NT2/D1 (cell line): ENCODE measurements around the gene TEX29.

Experiments used
- SUZ12 ChIP-seq: IDR thresholded peaks from 2 replicates; pipeline ENCODE4 v1.6.1; 2011; ENCODE audit not compliant: insufficient read length, insufficient read depth; ENCODE audit errors: extremely low read depth
- ZNF274 ChIP-seq: IDR thresholded peaks from 2 replicates; pipeline ENCODE4 v1.6.1; 2011; ENCODE audit warnings: mild to moderate bottlenecking, low read depth, low read length

DNA sequence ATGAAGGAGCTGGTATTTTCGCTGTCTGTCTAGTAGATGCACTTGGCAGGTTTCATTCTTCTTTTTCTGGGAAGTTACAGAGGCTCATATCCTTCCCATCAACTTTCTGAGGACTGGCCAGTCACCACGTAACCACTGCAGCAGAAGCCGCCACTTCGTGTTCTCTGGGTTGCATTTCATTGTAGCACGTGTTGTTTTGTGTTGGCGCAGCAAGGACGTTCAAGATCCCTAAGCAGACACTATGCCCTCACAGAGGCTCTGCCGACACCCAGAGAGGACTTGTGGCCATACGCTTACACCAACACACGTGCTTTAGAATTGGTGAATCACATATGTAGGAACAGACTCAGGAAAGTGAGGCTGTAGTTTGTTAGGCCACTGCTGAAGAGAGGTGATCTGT, 42.2 kb upstream of the TEX29 start:
- TF ChIP-seq ZNF274 (no peak), SUZ12 (no peak)
